ENCODE measurements around the gene SRRD.
"Not testable (repeated sequence)": the region's sequence is repeated elsewhere in the genome, so short reads cannot be mapped to it uniquely, and the experiment has no call there.

The SRRD gene

GRCh38 chr22:26483439-26484359 is at the start of gene SRRD, which contains the start of gene HPS4:
Gene SRRD (plus strand): TSS chr22:26483877. CDS start chr22:26483891, 14 bp downstream.
Gene HPS4 (minus strand): TSS chr22:26483783. CDS start chr22:26481762, 2,021 bp downstream.
- DNase-seq (ENCODE audit: low read depth): peak; percentile 92

GRCh38 chr22:26435327-26436093 is 48.2 kb upstream of the SRRD start:
- no peak for DNase-seq (ENCODE audit: low read depth)

- DNase-seq (ENCODE audit: low read depth): no peak
Measured at GRCh38 chr22:26436903-26437515, 46.7 kb upstream of the SRRD start.

- no peak for DNase-seq (ENCODE audit: low read depth)
Measured at GRCh38 chr22:26437694-26438392, 45.8 kb upstream of the SRRD start.

GRCh38 chr22:26438776-26439175 is 44.9 kb upstream of the SRRD start:
- DNase-seq (ENCODE audit: low read depth): not testable (repeated sequence)

- DNase-seq (ENCODE audit: low read depth): no peak
Measured at GRCh38 chr22:26439559-26439958, 44.1 kb upstream of the SRRD start.

GRCh38 chr22:26442086-26442756 is 41.5 kb upstream of the SRRD start:
- DNase-seq (ENCODE audit: low read depth): peak; percentile 62

- no peak for DNase-seq (ENCODE audit: low read depth)
Measured at GRCh38 chr22:26443901-26444690, 39.6 kb upstream of the SRRD start.

GRCh38 chr22:26444777-26445176 is 38.9 kb upstream of the SRRD start:
- DNase-seq (ENCODE audit: low read depth): no peak

GRCh38 chr22:26445577-26446275 is 38.0 kb upstream of the SRRD start:
- no peak for DNase-seq (ENCODE audit: low read depth)

GRCh38 chr22:26446808-26447515 is 36.7 kb upstream of the SRRD start:
- no peak for DNase-seq (ENCODE audit: low read depth)

- no peak for DNase-seq (ENCODE audit: low read depth)
Measured at GRCh38 chr22:26447584-26448329, 35.9 kb upstream of the SRRD start.

- no peak for DNase-seq (ENCODE audit: low read depth)
Measured at GRCh38 chr22:26448334-26448733, 35.3 kb upstream of the SRRD start.

- DNase-seq (ENCODE audit: low read depth): no peak
Measured at GRCh38 chr22:26448941-26449340, 34.7 kb upstream of the SRRD start.

- no peak for DNase-seq (ENCODE audit: low read depth)
Measured at GRCh38 chr22:26450453-26451185, 33.1 kb upstream of the SRRD start.

- no peak for DNase-seq (ENCODE audit: low read depth)
Measured at GRCh38 chr22:26452236-26453016, 31.3 kb upstream of the SRRD start.

GRCh38 chr22:26453216-26453615 is 30.5 kb upstream of the SRRD start:
- DNase-seq (ENCODE audit: low read depth): no peak

Measured in ELR (cell line).